ENCODE results near the gene SFXN1. TPM values are rescaled to one million over a fixed set of nuclear protein-coding genes. Genes with fewer than 3 reads are reported as not detected.

Gene SFXN1
- total and polyA plus RNA-seq, 2 of the 4 experiments (the other 2 are of a cell fraction), result 131 to 410 TPM

- ChIA-PET POLR2A (ENCODE audit: unreplicated experiment) (no interaction called here), CTCF (no interaction called here)
- Histone ChIP-seq H2AFZ (replicated peaks; ENCODE audit: low read length, poor library complexity) (no peak overlapping the region), H3K4ac (ENCODE audit: low read depth, low read length) (no peak overlapping the region), H3K9me3 (ENCODE audit: control insufficient read depth, insufficient read depth, low read length) (no peaks in the 10 kb centered on the region), H3K4me3 (ENCODE audit: insufficient read depth, low read depth, low read length) (no peak overlapping the region), H3K9me1 (ENCODE audit: insufficient read depth, low read length) (peaks cover 5% of the 10 kb centered on the region; the same call in 1 of the 2 replicates), H3K9ac (ENCODE audit: low read depth, low read length) (no peak overlapping the region), H3K79me1 (ENCODE audit: low read depth in 1 of 2, low read length in 2 of 2) (peaks cover 3 to 6% of the 10 kb centered on the region in 2 experiments; a peak in 3 of 4 replicates), H2BK120ac (ENCODE audit: low read depth, low read length) (no peak overlapping the region), H2BK20ac (ENCODE audit: low read depth, low read length) (no peak overlapping the region), H2BK5ac (ENCODE audit: low read depth, low read length, poor library complexity, severe bottlenecking) (no peak overlapping the region), H3K23ac (ENCODE audit: low read depth, low read length) (no peak overlapping the region), H3K18ac (ENCODE audit: low read depth, low read length) (no peak overlapping the region), H4K8ac (ENCODE audit: low read depth in 2 of 2, low read length in 2 of 2) (no peak overlapping the region), H3K56ac (ENCODE audit: extremely low read depth, insufficient read depth, low read length) (no peak overlapping the region), H2BK15ac (ENCODE audit: low read depth, low read length) (no peak overlapping the region), H4K20me1 (ENCODE audit: insufficient read depth, low read length) (no peaks in the 10 kb centered on the region; the same call in 1 of the 2 replicates), H2AK5ac (ENCODE audit: low read depth, low read length) (no peak overlapping the region), H3K4me1 (ENCODE audit: control insufficient read depth, insufficient read depth, low read length) (peaks cover 2% of the 10 kb centered on the region), H3K36me3 (ENCODE audit: control insufficient read depth, insufficient read depth, low read length) (peaks cover 45% of the 10 kb centered on the region), H4K5ac (ENCODE audit: low read depth, low read length) (no peak overlapping the region), H3K4me2 (ENCODE audit: low read depth, low read length) (no peak overlapping the region), H3K27me3 (ENCODE audit: control insufficient read depth, insufficient read depth, low read length) (no peaks in the 10 kb centered on the region), H4K91ac (ENCODE audit: insufficient read depth, low read depth, low read length) (no peak overlapping the region), H3K14ac (replicated peaks; ENCODE audit: low read depth, low read length) (no peak overlapping the region), H3K27ac (ENCODE audit: insufficient read depth, low read length) (no peak overlapping the region), H2AK9ac (replicated peaks; ENCODE audit: low read depth, low read length, poor library complexity) (no peak overlapping the region)
- ATAC-seq (ENCODE audit: low read depth) (no peak), DNase-seq (no peak)
- intact Hi-C loops (cut with micrococcal nuclease), result no loop called here
- no TSS peak for BruUV-seq (replicated peaks)
- dilution Hi-C loops (cut with HindIII; ENCODE audit: low sequenced_read_pairs, unreplicated experiment), result no loop called here
- in situ Hi-C loops (cut with MboI; ENCODE audit: low sequenced_read_pairs), result no loop called here
- 100% methylated on average over 4 of the region's 7 CpGs; no CpG with 5 or more reads in 1 of the 2 experiments for WGBS, 2 experiments (ENCODE audit: extremely low coverage in 2 of 2, insufficient read length in 1 of 2)
- TF ChIP-seq RAD21 (IDR thresholded peaks at IDR 0.05; ENCODE audit: low read length) (no peak), SMC3 (IDR thresholded peaks at IDR 0.05; ENCODE audit: low read depth, low read length) (no peak)
Measured at GRCh38 chr5:175513726-175514125, 35.4 kb downstream of the SFXN1 start.
